Measurements from ENCODE around the gene SCAMP3. TPM values are rescaled to one million over a fixed set of nuclear protein-coding genes. Genes with fewer than 3 reads are reported as not detected.
A peak's percentile ranks its signal among the peaks of the same experiment; 100 is the strongest.

SCAMP3 gene
- total RNA-seq, 1 donor from 2014 or later = 78.6 TPM

DNA sequence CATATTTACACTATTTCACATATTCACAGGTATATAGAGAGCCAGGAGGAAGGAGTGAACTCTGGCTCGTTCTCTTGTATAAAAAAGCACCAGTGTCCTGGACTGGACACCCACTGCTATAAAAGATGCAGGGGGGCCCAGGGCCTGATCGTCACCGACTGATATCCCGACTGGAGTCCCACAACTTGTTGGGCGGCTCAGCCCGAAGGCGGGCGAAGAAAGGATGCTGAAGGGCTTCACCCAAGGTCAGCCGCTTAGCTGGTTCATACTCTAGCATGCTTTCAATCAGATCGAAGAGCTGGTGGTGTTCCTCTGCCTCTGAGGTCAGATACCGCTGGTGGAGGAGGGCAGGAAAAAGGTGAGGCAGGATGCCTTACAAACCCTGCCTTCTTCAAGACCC lies 907 bp upstream of the SCAMP3 start:
- TF ChIP-seq, protein P1, sequence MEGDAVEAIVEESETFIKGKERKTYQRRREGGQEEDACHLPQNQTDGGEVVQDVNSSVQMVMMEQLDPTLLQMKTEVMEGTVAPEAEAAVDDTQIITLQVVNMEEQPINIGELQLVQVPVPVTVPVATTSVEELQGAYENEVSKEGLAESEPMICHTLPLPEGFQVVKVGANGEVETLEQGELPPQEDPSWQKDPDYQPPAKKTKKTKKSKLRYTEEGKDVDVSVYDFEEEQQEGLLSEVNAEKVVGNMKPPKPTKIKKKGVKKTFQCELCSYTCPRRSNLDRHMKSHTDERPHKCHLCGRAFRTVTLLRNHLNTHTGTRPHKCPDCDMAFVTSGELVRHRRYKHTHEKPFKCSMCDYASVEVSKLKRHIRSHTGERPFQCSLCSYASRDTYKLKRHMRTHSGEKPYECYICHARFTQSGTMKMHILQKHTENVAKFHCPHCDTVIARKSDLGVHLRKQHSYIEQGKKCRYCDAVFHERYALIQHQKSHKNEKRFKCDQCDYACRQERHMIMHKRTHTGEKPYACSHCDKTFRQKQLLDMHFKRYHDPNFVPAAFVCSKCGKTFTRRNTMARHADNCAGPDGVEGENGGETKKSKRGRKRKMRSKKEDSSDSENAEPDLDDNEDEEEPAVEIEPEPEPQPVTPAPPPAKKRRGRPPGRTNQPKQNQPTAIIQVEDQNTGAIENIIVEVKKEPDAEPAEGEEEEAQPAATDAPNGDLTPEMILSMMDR (IDR thresholded peaks at IDR 0.05) = no peak
- Mint-ChIP-seq H3K27me3 (no peaks in the 10 kb centered on the region), H3K9me3 (no peaks in the 10 kb centered on the region), H3K4me3 (peak overlapping the region; percentile 98), H3K36me3 (ENCODE audit: low read depth) (peaks cover 88% of the 10 kb centered on the region), H3K4me1 (peaks cover 33% of the 10 kb centered on the region), H3K27ac (peak overlapping the region; percentile 92)
- CTCF ChIA-PET = interaction anchor here (0.8 kb wide), 1 partner anchor 10 kb away, joined by 3 read pairs; the partner anchor contains the start of gene CLK2
- POLR2A ChIA-PET = interaction anchor here (5.8 kb wide), 1 partner anchor 10 kb away, joined by 52 read pairs; the partner anchor contains the start of gene CLK2
- ATAC-seq (ENCODE audit: low read depth) = no peak
- DNase-seq = no peak
- intact Hi-C loops (cut with micrococcal nuclease) = loop anchor here (5.0 kb wide), 1 partner anchor 56 kb away; the partner anchor contains the start of genes MTX1 and THBS3

DNA sequence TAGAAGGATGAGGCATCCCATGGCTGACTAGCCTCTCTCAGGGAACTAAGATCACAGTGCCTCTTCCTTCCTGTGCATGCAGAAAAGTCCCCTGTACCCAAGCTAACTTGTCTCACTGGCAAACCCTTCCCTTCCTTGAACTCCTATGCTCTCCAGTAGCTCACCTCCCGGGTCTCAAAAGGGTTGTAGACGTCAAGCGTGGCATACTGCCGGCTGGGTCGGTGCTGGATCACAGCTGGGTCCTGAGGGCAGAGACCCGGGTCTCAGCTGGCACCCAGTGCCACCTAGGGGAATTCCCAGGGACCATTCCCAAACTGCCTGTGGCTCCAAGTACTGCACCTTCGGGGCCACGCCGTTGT lies 688 bp downstream of the SCAMP3 start:
- intact Hi-C loops (cut with micrococcal nuclease) = loop anchor here (5.0 kb wide), 1 partner anchor 54 kb away; the partner anchor contains the start of genes MTX1 and THBS3
- DNase-seq (no peak), ATAC-seq (ENCODE audit: low read depth) (peak; percentile 2)
- Mint-ChIP-seq H3K27me3 (no peaks in the 10 kb centered on the region), H3K36me3 (ENCODE audit: low read depth) (peaks cover 86% of the 10 kb centered on the region), H3K4me3 (peak overlapping the region; percentile 98), H3K27ac (peak overlapping the region; percentile 92), H3K9me3 (no peaks in the 10 kb centered on the region), H3K4me1 (peaks cover 37% of the 10 kb centered on the region)
- POLR2A ChIA-PET = interaction anchor here (0.5 to 5.8 kb wide), 16 partner anchors 10 to 375 kb away, joined by 3 to 52 read pairs (median 6); partner anchors contain the start of genes ASH1L, CLK2, FDPS and KRTCAP2
- TF ChIP-seq, protein P1 (IDR thresholded peaks at IDR 0.05) = no peak
- CTCF ChIA-PET = interaction anchor here (4.0 kb wide), 1 partner anchor 10 kb away, joined by 47 read pairs; no protein-coding TSS in a partner anchor

DNA sequence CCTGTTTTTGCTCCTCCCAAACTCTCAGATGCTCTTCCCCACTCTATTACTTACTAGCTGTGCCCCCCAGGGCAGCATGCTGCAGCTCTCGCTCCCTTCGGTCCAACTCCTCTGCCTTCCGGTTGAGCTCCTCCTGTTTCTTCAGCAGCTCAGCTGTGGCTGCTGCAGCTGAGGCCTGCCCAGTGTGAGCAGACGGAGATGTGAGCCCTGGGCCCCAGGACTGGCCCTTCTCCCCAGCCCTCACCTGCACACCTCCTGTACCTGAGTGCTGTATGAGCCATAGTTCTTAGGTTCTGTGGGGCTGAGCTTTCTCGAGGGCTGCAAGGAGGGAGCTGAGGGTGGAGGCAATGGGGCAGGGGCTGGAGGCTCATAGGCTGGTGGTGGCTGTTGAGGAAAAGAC lies 1.9 kb downstream of the SCAMP3 start:
- DNase-seq (no peak), ATAC-seq (ENCODE audit: low read depth) (no peak)
- Mint-ChIP-seq H3K4me1 (peaks cover 44% of the 10 kb centered on the region), H3K4me3 (peak overlapping the region; percentile 98), H3K36me3 (ENCODE audit: low read depth) (peaks cover 82% of the 10 kb centered on the region), H3K9me3 (no peaks in the 10 kb centered on the region), H3K27me3 (no peaks in the 10 kb centered on the region), H3K27ac (no peak overlapping the region)
- CTCF ChIA-PET = interaction anchor here (1.2 to 4.0 kb wide), 2 partner anchors 9 to 63 kb away, joined by 4 to 47 read pairs; no protein-coding TSS in a partner anchor
- POLR2A ChIA-PET = interaction anchor here (0.7 to 5.8 kb wide), 4 partner anchors 9 to 303 kb away, joined by 3 to 52 read pairs (median 4); partner anchors contain the start of genes ASH1L and CLK2
- TF ChIP-seq, protein P1 (IDR thresholded peaks at IDR 0.05) = no peak
- intact Hi-C loops (cut with micrococcal nuclease) = loop anchor here (5.0 kb wide), 1 partner anchor 53 kb away; the partner anchor contains the start of genes MTX1 and THBS3

DNA sequence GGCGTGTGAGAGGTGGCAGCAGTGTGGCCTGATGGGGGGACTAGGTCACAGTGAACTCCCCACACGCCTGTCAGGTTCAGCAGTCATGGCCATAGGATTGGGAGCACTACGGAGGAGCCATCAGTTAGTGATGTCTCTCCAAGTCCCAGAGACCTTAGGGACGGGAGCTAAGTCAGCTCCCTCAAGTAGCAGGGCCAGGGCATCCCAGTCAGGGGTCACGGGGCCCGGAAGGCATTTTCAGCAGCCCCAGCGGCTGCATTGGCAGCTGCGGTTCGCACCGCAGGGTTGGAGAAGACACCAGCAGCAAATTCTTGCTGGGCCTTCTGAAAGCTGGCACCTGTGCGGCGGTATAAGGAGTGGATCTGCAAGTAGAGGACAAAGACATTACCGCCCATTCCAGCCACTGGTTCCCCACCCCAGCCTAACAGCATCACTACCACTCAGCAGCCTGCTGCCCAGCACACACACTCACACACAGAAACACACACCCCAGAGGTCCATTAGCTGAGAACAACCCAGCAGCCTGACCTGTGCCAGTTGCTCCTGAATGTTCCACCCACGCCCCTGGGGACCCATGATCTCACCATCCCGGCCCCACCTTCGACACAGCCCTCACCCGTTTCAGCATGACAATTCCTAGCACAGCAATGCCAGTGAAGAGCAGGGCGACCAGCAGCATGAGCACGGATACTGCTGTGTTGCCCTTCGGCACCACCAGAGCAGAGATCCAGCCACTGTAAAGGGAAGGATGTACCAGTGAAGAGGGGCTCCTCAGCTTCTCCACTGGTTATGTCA lies 5.9 kb downstream of the SCAMP3 start:
- ATAC-seq (ENCODE audit: low read depth) = no peak
- DNase-seq = no peak
- peak overlapping the region; percentile 84 for H3K4me3 Mint-ChIP-seq
- intact Hi-C loops (cut with micrococcal nuclease) = loop anchor here (10.0 kb wide), 1 partner anchor 799 kb away; the partner anchor contains the start of genes LAMTOR2 and UBQLN4
- peaks cover 40% of the 10 kb centered on the region for H3K4me1 Mint-ChIP-seq
- no peaks in the 10 kb centered on the region for H3K9me3 Mint-ChIP-seq
- peaks cover 43% of the 10 kb centered on the region for H3K36me3 Mint-ChIP-seq (ENCODE audit: low read depth)
- CTCF ChIA-PET = interaction anchor here (1.4 to 2.0 kb wide), 2 partner anchors 63 to 67 kb away, joined by 4 to 6 read pairs; no protein-coding TSS in a partner anchor
- TF ChIP-seq, protein P1 (IDR thresholded peaks at IDR 0.05) = no peak
- peak overlapping the region; percentile 26 for H3K27ac Mint-ChIP-seq
- no peaks in the 10 kb centered on the region for H3K27me3 Mint-ChIP-seq
- POLR2A ChIA-PET = interaction anchor here (2.5 kb wide), 1 partner anchor 17 kb away, joined by 6 read pairs; the partner anchor contains the start of gene CLK2

All from activated B cell treated with CpG ODN at 0.5 μM for 24 hours (primary cell).